NB4 (cell line): ENCODE measurements around the gene TMEM151A.

Experiments
- MYC ChIP-seq: IDR thresholded peaks from 2 replicates; pipeline ENCODE4 v1.6.1; 2011; ENCODE audit warnings: low read depth, low read length
- POLR2A ChIP-seq: IDR thresholded peaks from 2 replicates; pipeline ENCODE4 v1.6.1; 2011; ENCODE audit warnings: mild to moderate bottlenecking; ENCODE audit not compliant: insufficient read length; ENCODE audit errors: extremely low read depth
- TF ChIP-seq, protein P1 (sequence below): IDR thresholded peaks from one replicate; pipeline ENCODE4 v1.5.1; 2012; ENCODE audit warnings: low read depth, low read length

DNA sequence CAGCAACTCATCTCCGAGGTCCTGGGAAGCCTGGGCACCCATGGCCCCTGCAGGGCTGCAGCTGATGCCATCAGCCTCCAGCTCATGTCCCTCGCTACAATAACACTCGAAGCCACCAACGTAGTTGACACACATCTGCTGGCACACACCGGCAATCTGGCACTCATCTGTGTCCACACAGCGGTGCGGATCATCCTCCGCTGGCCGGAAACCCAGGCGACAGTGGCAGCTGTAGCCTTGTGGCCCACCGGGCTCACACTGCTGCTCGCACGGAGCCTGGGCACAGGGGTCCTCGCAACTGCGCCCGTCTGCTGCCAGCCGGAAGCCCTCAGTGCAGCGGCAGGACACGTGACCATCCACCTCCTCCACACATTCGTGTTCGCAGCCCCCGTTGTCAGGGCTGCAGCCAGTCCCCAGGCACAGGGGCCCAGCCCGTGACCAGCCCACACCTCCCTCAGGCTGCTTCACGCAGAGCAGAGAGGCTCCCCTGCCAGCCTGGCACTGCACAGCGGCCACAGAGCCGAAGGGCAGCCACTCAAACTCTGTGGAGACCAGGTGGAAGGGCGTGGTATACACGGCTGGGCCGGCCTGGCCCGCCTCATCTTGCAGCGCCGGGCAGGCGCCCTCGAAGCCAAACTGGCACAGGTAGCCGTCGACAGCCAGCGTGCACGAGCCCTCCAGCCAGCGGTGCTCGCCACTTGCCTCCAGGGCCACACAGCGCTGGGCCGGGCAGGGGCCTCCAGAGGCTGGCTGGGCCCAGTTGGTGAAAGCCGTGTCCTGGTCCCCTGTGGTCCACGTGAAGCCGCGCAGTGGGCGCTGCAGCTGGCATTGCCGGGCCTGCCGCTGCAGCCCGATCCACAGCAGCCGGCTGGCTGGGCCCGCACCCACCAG lies 24.5 kb downstream of the TMEM151A start:
- TF ChIP-seq POLR2A (no peak), MYC (no peak)
- TF ChIP-seq, protein P1, sequence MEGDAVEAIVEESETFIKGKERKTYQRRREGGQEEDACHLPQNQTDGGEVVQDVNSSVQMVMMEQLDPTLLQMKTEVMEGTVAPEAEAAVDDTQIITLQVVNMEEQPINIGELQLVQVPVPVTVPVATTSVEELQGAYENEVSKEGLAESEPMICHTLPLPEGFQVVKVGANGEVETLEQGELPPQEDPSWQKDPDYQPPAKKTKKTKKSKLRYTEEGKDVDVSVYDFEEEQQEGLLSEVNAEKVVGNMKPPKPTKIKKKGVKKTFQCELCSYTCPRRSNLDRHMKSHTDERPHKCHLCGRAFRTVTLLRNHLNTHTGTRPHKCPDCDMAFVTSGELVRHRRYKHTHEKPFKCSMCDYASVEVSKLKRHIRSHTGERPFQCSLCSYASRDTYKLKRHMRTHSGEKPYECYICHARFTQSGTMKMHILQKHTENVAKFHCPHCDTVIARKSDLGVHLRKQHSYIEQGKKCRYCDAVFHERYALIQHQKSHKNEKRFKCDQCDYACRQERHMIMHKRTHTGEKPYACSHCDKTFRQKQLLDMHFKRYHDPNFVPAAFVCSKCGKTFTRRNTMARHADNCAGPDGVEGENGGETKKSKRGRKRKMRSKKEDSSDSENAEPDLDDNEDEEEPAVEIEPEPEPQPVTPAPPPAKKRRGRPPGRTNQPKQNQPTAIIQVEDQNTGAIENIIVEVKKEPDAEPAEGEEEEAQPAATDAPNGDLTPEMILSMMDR, result no peak
